RWPE2 (cell line): Measurements from ENCODE around the gene LKAAEAR1.
A peak's percentile ranks its signal among the peaks of the same experiment; 100 is the strongest.

Source experiments
- ATAC-seq: fragments of 200-7000 bp; cut with Tn5 transposase; 3 replicates; pipeline ENCODE4 v1.9.1; 2021; ENCODE audit warnings: low read depth
- DNase-seq: peaks from one replicate; pipeline ENCODE4 v3.0.0-alpha.2; 2020; ENCODE audit warnings: low spot score
- H3K27ac ChIP-seq: fragments of 450-650 bp; 2 replicates; pipeline ENCODE4 v1.5.1; 2017; ENCODE audit warnings: mild to moderate bottlenecking; ENCODE audit not compliant: poor library complexity, severe bottlenecking
- H3K27me3 ChIP-seq: fragments of 250-450 bp; sonication (Bioruptor Pico); 2 replicates; pipeline ENCODE4 v1.5.1; 2021; ENCODE audit warnings: mild to moderate bottlenecking, moderate library complexity; ENCODE audit not compliant: insufficient read depth, poor library complexity, severe bottlenecking
- H3K36me3 ChIP-seq: fragments of 250-450 bp; sonication (Bioruptor Pico); 2 replicates; pipeline ENCODE4 v1.5.1; 2020; ENCODE audit warnings: low read depth, mild to moderate bottlenecking, moderate library complexity
- H3K4me1 ChIP-seq: fragments of 250-450 bp; sonication (Bioruptor Pico); 2 replicates; pipeline ENCODE4 v1.5.1; 2021; ENCODE audit warnings: mild to moderate bottlenecking, moderate library complexity; ENCODE audit not compliant: insufficient read depth, poor library complexity, severe bottlenecking
- H3K4me3 ChIP-seq: fragments of 250-450 bp; sonication (Bioruptor Pico); 2 replicates; pipeline ENCODE4 v1.5.1; 2021; ENCODE audit warnings: mild to moderate bottlenecking, moderate library complexity; ENCODE audit not compliant: severe bottlenecking
- H3K9me3 ChIP-seq: fragments of 250-450 bp; sonication (Bioruptor Pico); 2 replicates; pipeline ENCODE4 v1.5.1; 2021; ENCODE audit warnings: mild to moderate bottlenecking, moderate library complexity; ENCODE audit not compliant: severe bottlenecking
- CTCF ChIP-seq: fragments of 450-650 bp; IDR thresholded peaks from one replicate; pipeline ENCODE4 v1.5.1; 2017; ENCODE audit warnings: mild to moderate bottlenecking, moderate library complexity; ENCODE audit not compliant: poor library complexity, severe bottlenecking

LKAAEAR1 gene

GRCh38 chr20:64110411-64111068, 26.3 kb upstream of the LKAAEAR1 start:
- peaks cover 3% of the 10 kb centered on the region for H3K27me3 ChIP-seq
- H3K27ac ChIP-seq, result no peak overlapping the region
- DNase-seq (peak; percentile 85), ATAC-seq (no peak)
- no peaks in the 10 kb centered on the region for H3K9me3 ChIP-seq
- H3K4me1 ChIP-seq, result no peaks in the 10 kb centered on the region
- no peak overlapping the region for H3K4me3 ChIP-seq
- no peak for TF ChIP-seq CTCF
- no peaks in the 10 kb centered on the region for H3K36me3 ChIP-seq

GRCh38 chr20:64109831-64110391, 25.7 kb upstream of the LKAAEAR1 start:
- Histone ChIP-seq H3K27me3 (peaks cover 3% of the 10 kb centered on the region), H3K27ac (no peak overlapping the region), H3K4me3 (no peak overlapping the region), H3K4me1 (no peaks in the 10 kb centered on the region), H3K36me3 (no peaks in the 10 kb centered on the region), H3K9me3 (no peaks in the 10 kb centered on the region)
- DNase-seq (peak; percentile 85), ATAC-seq (no peak)
- no peak for TF ChIP-seq CTCF

GRCh38 chr20:64108731-64109681, 24.8 kb upstream of the LKAAEAR1 start:
- Histone ChIP-seq H3K4me3 (no peak overlapping the region), H3K9me3 (no peaks in the 10 kb centered on the region), H3K4me1 (no peaks in the 10 kb centered on the region), H3K27me3 (peaks cover 6% of the 10 kb centered on the region), H3K27ac (no peak overlapping the region), H3K36me3 (no peaks in the 10 kb centered on the region)
- ATAC-seq, result no peak
- no peak for TF ChIP-seq CTCF
- DNase-seq, result peak; percentile 83

GRCh38 chr20:64107736-64108457, 23.7 kb upstream of the LKAAEAR1 start:
- H3K27ac ChIP-seq, result no peak overlapping the region
- H3K36me3 ChIP-seq, result no peaks in the 10 kb centered on the region
- DNase-seq, result peak; percentile 83
- peaks cover 17% of the 10 kb centered on the region for H3K27me3 ChIP-seq
- TF ChIP-seq CTCF, result no peak
- H3K4me3 ChIP-seq, result no peak overlapping the region
- ATAC-seq, result no peak
- no peaks in the 10 kb centered on the region for H3K4me1 ChIP-seq
- no peaks in the 10 kb centered on the region for H3K9me3 ChIP-seq
